Measurements from ENCODE around the gene SORCS3.

DNA sequence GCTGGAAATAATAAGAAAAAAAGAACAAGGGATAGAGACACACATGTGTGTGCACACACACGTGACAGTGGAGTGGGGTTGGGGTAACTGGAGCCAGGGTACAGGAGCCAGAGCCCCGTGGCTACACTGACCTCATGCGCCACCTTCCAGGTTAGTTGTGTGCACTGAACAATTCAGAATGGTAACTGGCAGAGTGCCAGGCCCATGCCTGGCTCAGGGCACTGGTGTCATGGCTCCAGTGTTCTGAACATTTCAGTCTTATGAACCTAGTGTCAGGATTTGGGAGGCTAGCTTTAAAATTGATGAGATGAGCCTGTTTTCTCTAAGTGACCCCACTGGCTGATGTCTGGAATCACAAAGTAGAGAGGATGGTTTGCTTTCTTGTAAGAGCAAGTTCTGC, 269.6 kb downstream of the SORCS3 start:
- TF ChIP-seq, protein P1, sequence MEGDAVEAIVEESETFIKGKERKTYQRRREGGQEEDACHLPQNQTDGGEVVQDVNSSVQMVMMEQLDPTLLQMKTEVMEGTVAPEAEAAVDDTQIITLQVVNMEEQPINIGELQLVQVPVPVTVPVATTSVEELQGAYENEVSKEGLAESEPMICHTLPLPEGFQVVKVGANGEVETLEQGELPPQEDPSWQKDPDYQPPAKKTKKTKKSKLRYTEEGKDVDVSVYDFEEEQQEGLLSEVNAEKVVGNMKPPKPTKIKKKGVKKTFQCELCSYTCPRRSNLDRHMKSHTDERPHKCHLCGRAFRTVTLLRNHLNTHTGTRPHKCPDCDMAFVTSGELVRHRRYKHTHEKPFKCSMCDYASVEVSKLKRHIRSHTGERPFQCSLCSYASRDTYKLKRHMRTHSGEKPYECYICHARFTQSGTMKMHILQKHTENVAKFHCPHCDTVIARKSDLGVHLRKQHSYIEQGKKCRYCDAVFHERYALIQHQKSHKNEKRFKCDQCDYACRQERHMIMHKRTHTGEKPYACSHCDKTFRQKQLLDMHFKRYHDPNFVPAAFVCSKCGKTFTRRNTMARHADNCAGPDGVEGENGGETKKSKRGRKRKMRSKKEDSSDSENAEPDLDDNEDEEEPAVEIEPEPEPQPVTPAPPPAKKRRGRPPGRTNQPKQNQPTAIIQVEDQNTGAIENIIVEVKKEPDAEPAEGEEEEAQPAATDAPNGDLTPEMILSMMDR (IDR thresholded peaks at IDR 0.05) = no peak
- TF ChIP-seq ZNF317 (CRISPR knock-in tag; IDR thresholded peaks at IDR 0.05; ENCODE audit: borderline replicate concordance, low read depth) = no peak
- TF ChIP-seq ZNF416 (CRISPR knock-in tag; IDR thresholded peaks at IDR 0.05) = no peak
- TF ChIP-seq SP1 (CRISPR knock-in tag; conservative IDR thresholded peaks at IDR 0.05) = no peak

Measured in WTC11 (cell line).